ENCODE measurements around the gene CACNA1B.

- TF ChIP-seq CTCF (IDR thresholded peaks at IDR 0.05) = no peak
- no peak for TF ChIP-seq POLR2A (IDR thresholded peaks at IDR 0.05)
Measured at GRCh38 chr9:138038244-138038671, 160.7 kb downstream of the CACNA1B start.
